HG02642 (cell line): ENCODE results near the gene SUMO3.

ENCODE experiments used
- ATAC-seq: cut with Tn5 transposase; IDR thresholded peaks from one replicate; pipeline ENCODE4 v1.9.1; 2021; ENCODE audit warnings: mild to moderate bottlenecking; ENCODE audit not compliant: unreplicated experiment, poor library complexity

Gene SUMO3

GRCh38 chr21:44805859-44806258 is 12.0 kb downstream of the SUMO3 start:
- no peak for ATAC-seq

- ATAC-seq = no peak
Observed at GRCh38 chr21:44805226-44805625, 12.6 kb downstream of the SUMO3 start.

DNA sequence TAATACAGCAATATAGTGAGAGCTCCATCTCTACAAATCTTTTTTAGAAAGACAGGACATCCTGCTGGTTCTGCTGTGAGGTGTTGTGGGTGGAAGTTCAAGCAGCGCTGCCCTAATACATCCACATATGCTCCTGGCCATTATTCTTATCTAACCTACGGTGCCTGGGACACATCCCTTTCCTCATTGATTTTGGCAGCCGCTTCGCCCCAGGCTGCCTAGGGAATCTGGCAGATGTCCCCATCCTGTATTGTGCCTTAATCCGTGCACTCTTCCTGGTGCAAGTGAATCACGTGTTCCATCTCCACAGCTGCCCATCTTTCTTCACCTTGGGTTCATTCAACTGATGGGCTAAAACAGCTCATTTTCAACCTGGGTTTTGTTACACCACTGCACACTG is 13.1 kb downstream of the SUMO3 start:
- no peak for ATAC-seq

DNA sequence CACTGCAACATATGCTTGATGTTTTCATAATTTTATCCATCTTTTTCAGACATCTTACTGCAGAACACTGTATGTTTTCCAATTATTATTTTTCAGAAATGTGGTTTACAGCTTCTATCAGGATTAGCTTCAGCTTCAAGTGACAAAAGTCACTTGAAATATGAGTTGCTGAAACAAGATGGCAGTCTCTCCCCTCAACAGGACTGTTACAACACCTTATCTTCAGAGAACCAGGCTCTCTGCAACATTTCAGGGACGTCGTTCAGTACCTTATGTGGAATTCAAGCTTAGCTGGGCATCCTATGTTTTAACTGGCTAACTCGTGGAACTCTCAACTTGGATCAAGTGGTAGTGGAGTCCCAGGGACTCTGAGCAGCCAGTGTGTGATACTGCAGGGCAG is 14.2 kb downstream of the SUMO3 start:
- ATAC-seq = no peak

DNA sequence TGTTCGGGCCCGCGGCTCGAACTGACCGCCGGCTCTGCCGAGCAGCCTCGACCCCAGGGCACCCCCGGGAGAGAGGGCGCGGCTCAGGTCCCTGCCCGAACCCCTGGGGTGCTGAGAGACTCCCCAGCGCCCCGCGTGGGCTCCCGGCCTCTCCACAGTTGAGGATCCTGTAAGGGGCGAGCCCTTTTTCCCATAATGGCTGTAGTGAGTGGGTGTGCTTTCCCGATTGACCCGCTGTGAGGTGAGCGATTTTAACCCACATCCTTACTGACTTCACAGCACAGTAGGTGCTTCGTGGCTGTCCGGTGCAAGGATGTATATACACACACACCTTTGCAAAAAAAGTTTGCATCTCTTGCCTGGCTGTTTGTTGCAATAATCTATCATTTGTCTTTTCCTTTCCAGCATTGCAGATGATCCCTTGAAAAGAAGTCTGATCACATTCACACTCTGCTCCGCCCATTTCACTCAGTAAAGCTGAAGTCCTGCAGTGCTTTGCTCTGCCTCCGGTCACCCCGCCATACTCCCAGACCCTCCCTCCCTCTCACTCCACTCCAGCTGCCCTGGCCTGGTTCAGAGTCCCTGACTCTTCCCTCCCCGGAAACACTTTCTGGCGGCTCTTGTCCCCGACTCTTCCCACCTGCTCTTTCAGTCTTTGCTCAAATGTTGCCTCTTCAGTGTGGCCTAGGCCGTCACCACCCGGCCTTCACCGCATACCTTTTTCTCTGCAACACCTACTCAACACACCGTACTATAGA is 15.3 kb downstream of the SUMO3 start:
- ATAC-seq = peak; percentile 18

DNA sequence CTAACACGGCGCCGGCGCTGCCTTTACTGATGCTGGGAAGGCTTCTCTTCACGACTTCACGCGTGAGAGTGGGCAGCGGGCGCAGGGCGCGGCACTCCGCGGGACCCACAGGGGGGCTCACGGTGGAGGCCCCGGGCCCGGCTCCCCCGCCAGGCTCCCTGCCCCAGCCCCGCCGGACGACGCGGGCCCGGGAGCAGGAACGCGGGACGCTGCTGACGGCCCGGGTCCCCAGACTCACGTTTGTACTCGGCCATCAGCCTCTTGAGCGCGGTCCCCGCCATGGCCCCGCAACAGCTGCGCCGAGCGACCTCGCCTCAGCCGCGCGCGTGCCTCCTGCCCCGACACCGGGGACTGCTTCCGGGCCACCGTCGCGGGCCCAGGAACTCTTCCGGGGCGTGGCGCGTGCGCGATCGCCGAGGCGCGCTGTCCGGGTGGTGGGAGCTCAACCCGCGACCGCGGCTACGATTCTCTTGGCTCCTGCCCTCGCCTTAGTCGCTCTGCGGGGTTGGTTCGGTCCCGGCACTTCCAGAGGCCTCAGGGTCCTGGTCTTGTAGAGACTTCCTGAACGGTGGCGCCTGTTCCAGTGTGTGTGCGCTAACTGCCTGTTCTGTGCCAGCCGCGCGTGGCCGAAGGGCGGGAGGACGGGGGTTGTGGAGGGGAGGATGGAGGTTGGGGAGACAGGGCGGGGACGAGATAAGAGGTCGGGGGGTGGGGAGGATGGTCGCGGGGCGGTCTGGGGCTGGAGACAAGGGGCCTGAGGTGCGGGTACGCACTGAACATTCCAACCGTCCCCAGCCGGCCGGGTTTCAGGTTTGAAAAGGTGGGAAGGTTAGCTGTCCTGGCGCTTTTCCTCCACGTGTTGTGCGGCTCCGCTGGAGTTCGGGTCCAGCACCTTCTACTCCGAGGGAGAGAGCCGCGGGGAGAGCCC is 16.1 kb downstream of the SUMO3 start, which contains the start of gene UBE2G2:
Gene UBE2G2 (minus strand): TSS at position 353 of the 928 bp plus-strand sequence. CDS start 72 bp downstream, at position 281.
- peak; percentile 95 for ATAC-seq

GRCh38 chr21:44800971-44801467 is 16.8 kb downstream of the SUMO3 start:
- ATAC-seq = no peak

DNA sequence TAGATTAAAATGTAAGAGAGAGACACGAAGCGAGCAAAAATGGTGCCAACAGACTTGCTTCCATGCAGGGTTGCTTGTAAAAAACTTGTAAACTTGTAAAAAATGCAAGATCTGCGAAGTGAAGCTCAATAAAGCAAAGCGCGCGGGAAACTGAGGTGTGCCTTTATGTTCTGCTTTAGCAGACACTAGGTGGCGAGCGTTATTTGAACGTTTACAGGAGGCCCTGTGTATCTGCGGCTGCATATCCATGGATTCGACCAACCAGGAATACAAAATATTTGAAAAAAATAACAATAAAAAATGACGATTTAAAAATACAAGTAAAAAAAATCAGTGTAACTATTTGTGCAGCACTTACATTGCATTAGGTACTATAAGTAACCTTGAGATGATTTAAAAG is 17.8 kb downstream of the SUMO3 start:
- ATAC-seq = no peak

DNA sequence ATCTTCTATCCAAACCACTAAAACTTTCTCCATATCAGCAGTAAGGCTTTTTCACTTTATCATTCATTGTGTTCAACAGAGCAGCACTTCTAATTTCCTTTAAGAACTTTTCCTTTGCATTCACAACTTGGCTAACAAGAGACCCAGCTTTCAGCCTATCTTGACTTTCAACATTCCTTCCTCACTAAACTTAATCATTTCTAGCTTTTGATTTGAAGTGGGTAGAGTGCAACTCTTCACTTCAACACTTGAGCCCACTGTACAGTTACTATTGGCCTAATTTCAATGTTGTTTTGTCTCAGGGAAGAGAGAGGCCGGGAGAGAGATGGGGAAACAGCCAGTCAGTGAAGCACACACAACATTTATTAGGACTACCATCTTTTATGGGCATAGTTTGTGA is 18.2 kb downstream of the SUMO3 start:
- ATAC-seq = no peak

- ATAC-seq = no peak
Observed at GRCh38 chr21:44797775-44798174, 20.1 kb downstream of the SUMO3 start.

- ATAC-seq = no peak
Observed at GRCh38 chr21:44795342-44795741, 22.5 kb downstream of the SUMO3 start.

- ATAC-seq = no peak
Observed at GRCh38 chr21:44793592-44794374, 24.1 kb downstream of the SUMO3 start.

GRCh38 chr21:44792702-44793591 is 24.9 kb downstream of the SUMO3 start:
- no peak for ATAC-seq

DNA sequence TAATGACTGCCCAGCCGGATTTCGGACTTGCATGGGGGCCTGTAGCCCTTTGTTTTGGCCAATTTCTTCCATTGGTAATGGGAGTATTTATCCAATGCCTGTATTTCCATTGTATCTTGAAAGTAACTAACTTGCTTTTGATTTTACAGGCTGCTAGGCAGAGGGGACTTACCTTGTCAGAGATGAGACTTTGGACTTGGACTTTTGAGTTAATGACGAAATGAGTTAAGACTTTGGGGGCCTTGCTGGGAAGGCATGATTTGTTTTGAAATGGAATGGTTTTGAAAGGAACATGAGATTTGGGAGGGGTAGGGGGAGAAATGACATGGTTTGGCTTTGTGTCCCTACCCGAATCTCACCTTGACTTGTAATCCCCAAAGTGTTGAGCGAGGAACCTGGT is 25.9 kb downstream of the SUMO3 start:
- ATAC-seq = no peak

GRCh38 chr21:44791246-44791645 is 26.6 kb downstream of the SUMO3 start:
- ATAC-seq = no peak

DNA sequence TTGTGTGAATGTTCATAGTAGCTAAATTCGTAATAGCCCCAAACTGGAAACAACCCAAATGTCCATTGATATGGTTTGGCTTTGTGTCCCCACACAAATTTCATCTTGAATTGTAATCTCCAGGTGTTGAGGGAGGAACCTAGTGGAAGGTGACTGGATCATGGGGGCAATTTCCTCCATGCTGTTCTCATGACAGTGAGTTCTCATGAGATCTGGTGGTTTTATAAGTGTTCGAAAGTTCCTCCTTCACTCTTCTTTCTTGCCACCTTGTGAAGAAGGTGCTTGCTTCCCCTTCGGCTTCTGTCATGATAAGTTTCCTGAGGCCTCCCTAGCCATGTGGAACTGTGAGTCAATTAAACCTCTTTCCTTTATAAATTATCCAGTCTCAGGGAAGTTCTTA is 27.5 kb downstream of the SUMO3 start:
- no peak for ATAC-seq

DNA sequence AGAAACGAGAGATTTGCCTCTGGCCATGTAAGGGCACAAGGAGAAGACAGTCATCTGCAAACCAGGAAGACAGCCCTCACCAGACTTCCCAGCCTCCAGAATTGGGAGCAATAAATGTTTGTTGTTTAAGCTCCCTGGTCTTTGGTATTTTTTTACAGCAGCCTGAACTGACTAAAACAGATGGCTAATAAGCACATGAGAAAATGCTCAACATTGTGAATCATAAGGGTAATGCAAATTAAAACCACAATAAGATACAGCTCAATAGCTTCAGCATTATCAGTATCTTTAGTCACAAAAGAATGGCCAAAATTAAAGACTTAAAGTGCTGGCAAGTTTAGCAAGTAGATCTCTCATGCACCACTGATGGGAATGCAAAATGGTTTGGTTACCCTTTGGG is 28.0 kb downstream of the SUMO3 start:
- no peak for ATAC-seq

- no peak for ATAC-seq
Observed at GRCh38 chr21:44785620-44786335, 32.1 kb downstream of the SUMO3 start.

DNA sequence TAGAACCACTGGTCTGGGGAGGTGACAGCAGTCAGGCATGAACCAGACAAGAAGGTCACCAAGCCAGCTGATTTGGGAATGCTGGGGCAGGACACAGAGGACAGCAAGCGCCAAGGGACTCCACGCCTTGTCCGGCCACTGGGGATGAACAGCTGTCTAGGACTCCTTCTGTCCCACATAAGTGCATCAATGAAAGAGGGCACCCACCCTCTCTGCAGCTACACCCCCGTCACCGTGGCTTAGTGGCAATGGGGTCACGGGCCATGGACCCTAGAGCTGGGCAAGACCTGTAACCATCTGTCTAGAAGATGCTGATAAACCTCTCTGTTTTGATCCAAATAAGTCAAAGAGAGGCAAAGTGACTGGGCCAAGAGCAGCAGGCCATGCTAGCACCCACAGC is 33.1 kb downstream of the SUMO3 start:
- no peak for ATAC-seq
